GM21576 (cell line): Measurements from ENCODE around the gene CLP1.
"Not testable (repeated sequence)": the region's sequence is repeated elsewhere in the genome, so short reads cannot be mapped to it uniquely, and the experiment has no call there.

Source experiments
- ATAC-seq: cut with Tn5 transposase; IDR thresholded peaks from one replicate; pipeline ENCODE4 v1.9.1; 2021; ENCODE audit warnings: mild to moderate bottlenecking, moderate library complexity; ENCODE audit not compliant: unreplicated experiment

The CLP1 gene

DNA sequence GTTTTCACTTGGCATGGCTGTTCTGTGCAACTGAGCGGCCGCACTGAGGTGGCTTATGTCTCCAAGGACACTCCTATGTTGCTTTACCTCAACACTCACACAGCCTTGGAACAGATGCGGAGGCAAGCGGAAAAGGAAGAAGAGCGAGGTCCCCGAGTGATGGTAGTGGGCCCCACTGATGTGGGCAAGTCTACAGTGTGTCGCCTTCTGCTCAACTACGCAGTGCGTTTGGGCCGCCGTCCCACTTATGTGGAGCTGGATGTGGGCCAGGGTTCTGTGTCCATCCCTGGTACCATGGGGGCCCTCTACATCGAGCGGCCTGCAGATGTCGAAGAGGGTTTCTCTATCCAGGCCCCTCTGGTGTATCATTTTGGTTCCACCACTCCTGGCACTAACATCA is 2.1 kb downstream of the CLP1 start:
- no peak for ATAC-seq

DNA sequence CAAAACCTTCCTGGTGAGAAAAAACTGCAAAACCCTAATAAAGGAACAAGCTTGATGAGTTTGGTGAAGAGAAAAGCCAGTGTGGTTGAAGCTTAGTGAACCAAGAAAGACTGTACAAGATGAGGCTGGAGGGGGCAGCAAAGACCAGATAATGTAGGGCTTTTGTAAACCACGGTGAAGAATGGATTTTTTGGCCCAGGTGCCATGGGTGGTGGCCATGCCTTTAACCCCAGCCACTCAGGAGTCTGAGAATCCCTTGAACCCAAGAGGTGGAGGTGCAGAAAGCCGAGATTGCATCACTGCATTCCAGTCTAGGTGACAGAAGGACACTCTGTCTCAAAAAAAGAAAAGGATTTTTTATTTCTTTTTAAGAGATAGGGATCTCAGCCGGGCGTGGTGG is 5.3 kb downstream of the CLP1 start:
- ATAC-seq = no peak

- ATAC-seq = no peak
These were observed 6.4 kb downstream of the CLP1 start for GRCh38 chr11:57663975-57664374.

DNA sequence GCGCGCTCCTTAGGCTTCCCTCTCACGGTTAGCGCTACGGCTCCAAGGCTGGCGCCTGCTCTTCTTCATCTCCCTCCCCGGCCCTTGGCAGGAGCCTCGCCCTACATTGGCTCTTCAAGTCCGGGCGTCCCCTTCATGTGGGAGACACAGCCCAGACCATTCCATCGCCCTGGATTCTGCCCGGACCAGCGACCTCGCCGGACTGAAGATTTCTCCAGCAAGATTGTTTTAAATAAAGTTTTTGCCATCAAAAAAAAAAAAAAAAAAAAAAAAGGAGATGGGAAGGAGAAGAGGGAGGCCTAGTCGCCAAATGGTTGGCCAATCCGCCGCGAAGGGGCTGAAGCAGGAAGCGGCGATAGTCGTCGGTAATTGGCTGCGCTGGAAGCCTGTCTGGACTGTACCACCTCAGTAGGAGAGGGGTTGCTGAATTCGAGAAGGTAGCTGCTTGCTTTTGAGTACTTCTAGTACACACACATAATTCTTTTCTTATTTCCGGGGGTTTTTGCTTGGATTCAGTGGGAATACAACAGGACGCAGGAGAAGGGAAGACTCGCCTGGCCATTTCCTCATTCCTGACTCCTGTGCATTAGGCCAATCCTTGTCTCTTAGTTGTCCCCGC is 9.7 kb downstream of the CLP1 start:
- peak; percentile 61 for ATAC-seq

- peak; percentile 80 for ATAC-seq
These were observed 10.3 kb downstream of the CLP1 start, which contains the start of gene ZDHHC5 for GRCh38 chr11:57667736-57668433. Gene ZDHHC5, plus strand, starts transcription at chr11:57668114. Its CDS starts 4,977 bp downstream, at chr11:57673091.

DNA sequence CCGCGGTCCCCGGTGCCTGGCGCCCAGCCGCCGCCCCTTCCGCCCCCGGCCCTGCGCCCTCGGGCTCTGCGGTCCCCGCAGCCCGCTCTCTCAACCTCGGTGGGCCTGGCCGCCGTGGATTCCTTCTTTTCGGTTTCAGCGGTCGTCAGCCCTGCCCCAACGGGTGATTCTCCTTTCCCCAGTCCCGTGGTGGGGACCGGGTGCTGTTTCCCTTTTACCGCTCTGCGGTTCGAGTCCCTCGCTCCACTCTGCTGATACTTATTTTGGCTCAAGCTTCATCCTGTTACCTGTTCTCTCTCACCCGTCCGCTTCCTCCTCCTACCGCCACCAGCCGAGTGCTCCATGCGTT is 10.8 kb downstream of the CLP1 start:
- peak; percentile 7 for ATAC-seq

GRCh38 chr11:57674251-57674650 is 16.7 kb downstream of the CLP1 start:
- ATAC-seq = no peak

GRCh38 chr11:57675176-57675941 is 17.8 kb downstream of the CLP1 start:
- no peak for ATAC-seq

GRCh38 chr11:57679396-57679795 is 21.8 kb downstream of the CLP1 start:
- no peak for ATAC-seq

DNA sequence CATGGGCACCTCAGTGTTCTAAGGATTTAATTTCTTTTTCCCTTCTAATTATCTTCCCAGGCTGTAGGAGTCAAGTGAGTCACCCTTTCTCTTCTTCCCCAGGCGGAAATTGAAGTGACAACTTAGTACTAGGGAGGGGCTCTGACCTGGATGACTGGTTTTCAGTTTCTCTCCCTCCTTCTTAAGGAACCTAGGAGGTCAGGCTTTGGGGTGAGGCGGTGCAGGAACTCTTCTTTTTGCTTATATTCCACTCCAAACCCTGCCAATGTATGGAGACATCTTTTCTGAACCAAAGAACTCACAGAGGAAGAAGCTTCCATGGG is 23.0 kb downstream of the CLP1 start:
- peak; percentile 35 for ATAC-seq

- ATAC-seq = no peak
These were observed 23.6 kb downstream of the CLP1 start for GRCh38 chr11:57681168-57681567.

DNA sequence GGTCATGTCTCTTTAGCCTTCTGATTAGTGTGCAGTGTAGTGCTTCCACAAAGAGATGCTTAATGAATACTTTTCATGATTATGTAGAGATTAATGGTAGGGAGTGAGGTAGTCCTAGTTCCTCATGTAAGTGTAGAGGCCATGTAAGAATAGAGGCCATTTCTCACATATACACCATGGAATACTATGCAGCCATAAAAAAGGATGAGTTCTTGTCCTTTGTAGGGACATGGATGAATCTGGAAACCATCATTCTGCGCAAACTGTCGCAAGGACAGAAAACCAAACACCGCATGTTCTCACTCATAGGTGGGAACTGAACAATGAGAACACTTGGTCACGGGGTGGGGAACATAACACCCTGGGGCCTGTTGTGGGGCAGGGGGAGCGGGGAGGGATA is 32.9 kb downstream of the CLP1 start:
- ATAC-seq = not testable (repeated sequence)

GRCh38 chr11:57698843-57699365 is 41.3 kb downstream of the CLP1 start:
- no peak for ATAC-seq

DNA sequence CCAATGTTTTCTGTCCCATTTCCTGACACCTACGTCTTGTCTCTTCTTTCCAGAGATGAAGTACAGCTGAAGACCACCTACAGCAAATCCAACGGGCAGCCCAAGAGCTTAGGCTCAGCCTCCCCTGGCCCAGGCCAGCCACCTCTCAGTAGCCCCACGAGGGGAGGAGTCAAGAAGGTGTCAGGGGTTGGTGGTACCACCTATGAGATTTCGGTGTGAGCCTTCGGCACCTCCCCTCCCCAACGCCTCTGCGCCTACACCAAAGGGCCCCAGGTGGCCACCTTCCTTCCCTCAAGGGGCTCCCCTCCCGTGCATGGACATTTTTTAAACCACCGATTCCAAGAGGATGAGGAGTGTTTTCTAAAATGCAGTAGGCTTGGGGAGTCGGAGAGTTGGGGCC is 42.3 kb downstream of the CLP1 start:
- no peak for ATAC-seq

DNA sequence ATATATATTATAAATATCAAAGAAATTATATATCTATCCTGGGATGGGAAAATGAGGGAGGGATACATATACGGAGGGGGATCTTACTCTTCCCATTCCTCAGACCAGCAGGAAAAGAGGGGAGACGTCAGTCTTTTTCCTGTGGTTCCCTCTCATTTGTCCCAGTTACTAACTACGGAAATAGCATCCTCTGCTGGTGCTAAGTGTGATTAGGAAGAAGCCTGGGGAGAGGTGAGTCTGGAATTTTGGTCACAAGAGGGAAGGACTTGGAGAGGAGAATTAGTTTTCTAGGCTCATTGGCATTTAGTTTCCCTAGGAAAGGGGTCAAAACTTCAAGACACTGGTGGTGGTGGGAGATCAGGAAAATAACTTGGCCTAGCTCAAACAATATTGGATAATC is 42.9 kb downstream of the CLP1 start:
- ATAC-seq = no peak

DNA sequence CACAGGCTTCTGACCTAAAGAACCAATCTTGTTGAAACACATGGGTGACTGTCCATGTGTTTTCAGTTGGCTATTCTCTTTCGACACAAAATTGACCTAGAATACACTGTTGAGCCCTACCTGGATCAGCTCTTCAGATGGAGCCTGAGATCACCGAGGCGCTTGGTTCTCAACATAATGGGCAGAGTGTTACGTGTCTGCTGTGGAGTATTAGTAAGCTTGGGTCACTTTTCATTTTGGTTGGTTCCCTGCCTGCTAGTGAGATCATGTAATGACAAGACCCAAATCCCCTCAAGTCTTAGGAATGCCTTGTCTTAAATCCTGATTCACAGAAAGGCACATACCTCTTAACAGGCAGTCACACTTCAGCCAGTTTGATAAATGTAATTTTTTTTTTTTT is 45.8 kb downstream of the CLP1 start:
- ATAC-seq = no peak

- ATAC-seq = no peak
These were observed 47.4 kb downstream of the CLP1 start for GRCh38 chr11:57704932-57705331.

GRCh38 chr11:57705432-57705831 is 47.9 kb downstream of the CLP1 start:
- ATAC-seq = not testable (repeated sequence)

DNA sequence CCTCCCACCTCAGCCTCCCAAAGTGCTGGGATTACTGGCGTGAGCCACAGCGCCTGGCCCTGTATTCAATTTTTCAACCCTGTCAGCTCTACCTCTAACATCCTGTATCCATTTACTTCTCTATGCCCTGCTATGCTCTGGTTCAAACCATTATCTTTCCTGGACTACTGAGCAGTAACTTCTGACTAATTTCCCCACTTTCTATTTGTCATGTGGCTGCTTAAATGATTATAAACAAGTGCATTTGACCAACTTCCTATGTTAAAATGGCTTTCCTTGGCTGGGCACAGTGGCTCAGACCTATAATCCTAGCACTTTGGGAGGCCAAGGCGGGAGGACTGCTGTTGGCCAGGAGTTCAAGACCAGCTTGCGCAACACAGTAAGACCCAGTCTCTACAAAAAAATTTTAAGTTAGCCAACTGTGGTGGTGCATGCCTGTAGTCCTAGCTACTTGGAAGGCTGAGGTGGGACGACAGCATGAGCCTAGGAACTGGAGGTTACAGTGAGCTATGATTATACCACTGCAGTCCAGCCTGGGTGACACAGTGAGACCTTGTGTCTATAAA is 52.3 kb downstream of the CLP1 start:
- ATAC-seq = no peak
